Endodermal cell (in vitro differentiated cells): ENCODE data around the gene ABHD2. TPM values are rescaled to one million over a fixed set of nuclear protein-coding genes. Genes with fewer than 3 reads are reported as not detected.

Source experiments
- DNase-seq: peaks from one replicate; pipeline ENCODE4 v3.0.0-alpha.2; 2017
- H3K27ac ChIP-seq: 2 replicates; pipeline ENCODE4 v1.5.1; 2013; ENCODE audit warnings: mild to moderate bottlenecking, low read depth, low read length, moderate library complexity
- H3K27me3 ChIP-seq: 2 replicates; pipeline ENCODE4 v1.6.1; 2013; ENCODE audit warnings: mild to moderate bottlenecking, low read length, moderate library complexity; ENCODE audit not compliant: insufficient read depth, control insufficient read depth, poor library complexity, severe bottlenecking
- H3K36me3 ChIP-seq: 2 replicates; pipeline ENCODE4 v1.7.0; 2013; ENCODE audit warnings: mild to moderate bottlenecking, low read length, moderate library complexity; ENCODE audit not compliant: control insufficient read depth, insufficient read depth
- H3K4me1 ChIP-seq: one replicate; pipeline ENCODE4 v1.7.0; 2013; ENCODE audit warnings: low read length; ENCODE audit not compliant: control insufficient read depth, insufficient read depth
- H3K4me3 ChIP-seq: 2 replicates; pipeline ENCODE4 v1.5.1; 2013; ENCODE audit warnings: mild to moderate bottlenecking, low read length, moderate library complexity
- H3K9ac ChIP-seq: 2 replicates; pipeline ENCODE4 v1.6.1; 2013; ENCODE audit warnings: mild to moderate bottlenecking, low read length, moderate library complexity; ENCODE audit not compliant: poor library complexity, severe bottlenecking; ENCODE audit errors: extremely low read depth
- H3K9me3 ChIP-seq: 2 replicates; pipeline ENCODE4 v1.6.1; 2013; ENCODE audit warnings: mild to moderate bottlenecking, low read length, moderate library complexity; ENCODE audit not compliant: control insufficient read depth
- H3K27ac Mint-ChIP-seq: 2 replicates; pipeline ENCODE4 v1.8.0; 2020; ENCODE audit warnings: mixed read lengths
- H3K27me3 Mint-ChIP-seq: 2 replicates; pipeline ENCODE4 v1.8.0; 2021; ENCODE audit warnings: mild to moderate bottlenecking, mixed read lengths; ENCODE audit not compliant: insufficient read depth
- H3K36me3 Mint-ChIP-seq: 2 replicates; pipeline ENCODE4 v1.8.0; 2020; ENCODE audit warnings: low read depth, mixed read lengths
- H3K4me1 Mint-ChIP-seq: 2 replicates; pipeline ENCODE4 v1.8.0; 2020; ENCODE audit warnings: mixed read lengths
- H3K4me3 Mint-ChIP-seq: 2 replicates; pipeline ENCODE4 v1.8.0; 2020; ENCODE audit warnings: mild to moderate bottlenecking, moderate library complexity, mixed read lengths
- H3K9me3 Mint-ChIP-seq: 2 replicates; pipeline ENCODE4 v1.8.0; 2020; ENCODE audit warnings: mild to moderate bottlenecking, mixed read lengths
- CTCF ChIP-seq: fragments of 200-600 bp; sonication (generic); conservative IDR thresholded peaks from 2 replicates; pipeline ENCODE4 v1.5.0; 2021; ENCODE audit warnings: antibody characterized with exemption, mild to moderate bottlenecking
- WGBS, 2 experiments: methylation state at CpG; one replicate each; pipeline versions ENCODE4 v1.1.5 to v1.1.7; 2013; ENCODE audit warnings: missing lambda C conversion rate in 2 of 2, mixed read lengths in 1 of 2; ENCODE audit not compliant: insufficient coverage in 1 of 2, insufficient read length in 1 of 2; 5-methylcytosine and 5-hydroxymethylcytosine counted together
- total RNA-seq, 2 donors: library from RNA; stranded (reverse); fragmentation: NEBNext Ultra II Directional in 1 of 2; extraction: Animal tissue kit (Norgen Biotek cat#: 25700) in 1 of 2; gene quantifications; 2 replicates in 1 of 2; 3 replicates in 1 of 2; pipeline ENCODE4 v1.2.1, GENCODE V29; 2021

ABHD2 gene
- total RNA-seq, 2 donors from 2014 or later, result 24.1 to 26.0 TPM

GRCh38 chr15:89051875-89052274, 36.4 kb upstream of the ABHD2 start:
- 81 to 100% methylated on average over 1 to 2 of the region's 2 CpGs for WGBS, 2 experiments
- Mint-ChIP-seq H3K9me3 (peaks cover 14% of the 10 kb centered on the region), H3K36me3 (no peaks in the 10 kb centered on the region), H3K27me3 (no peaks in the 10 kb centered on the region), H3K27ac (no peak overlapping the region), H3K4me3 (no peak overlapping the region), H3K4me1 (peaks cover 5% of the 10 kb centered on the region)
- Histone ChIP-seq H3K36me3 (no peaks in the 10 kb centered on the region), H3K4me1 (no peaks in the 10 kb centered on the region), H3K4me3 (no peak overlapping the region), H3K9me3 (no peaks in the 10 kb centered on the region), H3K27me3 (no peaks in the 10 kb centered on the region), H3K9ac (no peak overlapping the region), H3K27ac (no peak overlapping the region)
- no peak for DNase-seq
- TF ChIP-seq CTCF, result no peak

GRCh38 chr15:89052474-89052873, 35.8 kb upstream of the ABHD2 start:
- peaks cover 5% of the 10 kb centered on the region for H3K4me1 Mint-ChIP-seq
- H3K9ac ChIP-seq, result no peak overlapping the region
- peaks cover 14% of the 10 kb centered on the region for H3K9me3 Mint-ChIP-seq
- no peak for DNase-seq
- TF ChIP-seq CTCF, result no peak
- no peaks in the 10 kb centered on the region for H3K27me3 Mint-ChIP-seq
- no peak overlapping the region for H3K27ac Mint-ChIP-seq
- no peaks in the 10 kb centered on the region for H3K4me1 ChIP-seq
- H3K9me3 ChIP-seq, result no peaks in the 10 kb centered on the region
- H3K36me3 ChIP-seq, result no peaks in the 10 kb centered on the region
- 86 to 92% methylated on average over 1 to 2 of the region's 3 CpGs for WGBS, 2 experiments
- no peak overlapping the region for H3K4me3 ChIP-seq
- no peak overlapping the region for H3K27ac ChIP-seq
- H3K36me3 Mint-ChIP-seq, result no peaks in the 10 kb centered on the region
- H3K4me3 Mint-ChIP-seq, result no peak overlapping the region
- no peaks in the 10 kb centered on the region for H3K27me3 ChIP-seq

- no peaks in the 10 kb centered on the region for H3K27me3 ChIP-seq
- 93 to 100% methylated on average over 4 to 6 of the region's 6 CpGs for WGBS, 2 experiments
- Mint-ChIP-seq H3K36me3 (no peaks in the 10 kb centered on the region), H3K4me3 (no peak overlapping the region), H3K9me3 (peaks cover 4% of the 10 kb centered on the region), H3K27ac (no peak overlapping the region), H3K4me1 (no peaks in the 10 kb centered on the region), H3K27me3 (no peaks in the 10 kb centered on the region)
- no peaks in the 10 kb centered on the region for H3K9me3 ChIP-seq
- DNase-seq, result no peak
- no peak overlapping the region for H3K27ac ChIP-seq
- no peak overlapping the region for H3K9ac ChIP-seq
- H3K4me3 ChIP-seq, result no peak overlapping the region
- no peaks in the 10 kb centered on the region for H3K4me1 ChIP-seq
- no peaks in the 10 kb centered on the region for H3K36me3 ChIP-seq
- no peak for TF ChIP-seq CTCF
These were observed 33.4 kb upstream of the ABHD2 start for GRCh38 chr15:89054873-89055272.
